Astrocyte (in vitro differentiated cells and primary cell): ENCODE results near the gene JAM3. TPM values are rescaled to one million over a fixed set of nuclear protein-coding genes. Genes with fewer than 3 reads are reported as not detected.

Experiments used
- DNase-seq: peaks from one replicate; pipeline ENCODE4 v3.0.0-alpha.2; 2010; ENCODE audit warnings: low read depth
- FAIRE-seq: peaks from 2 replicates; lab custom pipeline; 2011; peaks lifted over from hg19 to GRCh38; lab: Jason Lieb, UNC
- H2AFZ ChIP-seq: 2 replicates; pipeline ENCODE4 v1.6.0; 2012; ENCODE audit warnings: low read depth, low read length, inconsistent platforms
- H3K27ac ChIP-seq: 2 replicates; pipeline ENCODE4 v1.5.1; 2011; ENCODE audit warnings: low read depth, low read length, inconsistent platforms
- H3K27me3 ChIP-seq: 2 replicates; pipeline ENCODE4 v1.6.0; 2011; ENCODE audit warnings: low read length, inconsistent platforms; ENCODE audit not compliant: insufficient read depth
- H3K36me3 ChIP-seq: 2 replicates; pipeline ENCODE4 v1.5.1; 2011; ENCODE audit warnings: low read length, inconsistent platforms; ENCODE audit not compliant: insufficient read depth
- H3K4me1 ChIP-seq: 2 replicates; pipeline ENCODE4 v1.5.1; 2011; ENCODE audit warnings: low read length, inconsistent platforms; ENCODE audit not compliant: insufficient read depth
- H3K4me2 ChIP-seq: 2 replicates; pipeline ENCODE4 v1.6.0; 2012; ENCODE audit warnings: low read length, inconsistent platforms
- H3K4me3 ChIP-seq: 2 replicates; pipeline ENCODE4 v1.5.1; 2011; ENCODE audit warnings: low read depth, mild to moderate bottlenecking, low read length, inconsistent platforms; ENCODE audit not compliant: insufficient read depth
- H3K79me2 ChIP-seq: 2 replicates; pipeline ENCODE4 v1.6.0; 2012; ENCODE audit warnings: mild to moderate bottlenecking, low read length, inconsistent platforms; ENCODE audit not compliant: insufficient read depth
- H3K9ac ChIP-seq: 2 replicates; pipeline ENCODE4 v1.6.0; 2012; ENCODE audit warnings: mild to moderate bottlenecking, low read length, inconsistent platforms
- H3K9me3 ChIP-seq: 2 replicates; pipeline ENCODE4 v1.5.1; 2012; ENCODE audit warnings: low read depth, mild to moderate bottlenecking, low read length, inconsistent platforms; ENCODE audit not compliant: insufficient read depth
- H4K20me1 ChIP-seq: 2 replicates; pipeline ENCODE4 v1.6.0; 2012; ENCODE audit warnings: low read length, inconsistent platforms; ENCODE audit not compliant: insufficient read depth
- H3K27ac Mint-ChIP-seq: one replicate; pipeline ENCODE4 v1.8.0; 2021; ENCODE audit warnings: mild to moderate bottlenecking, mixed read lengths; ENCODE audit not compliant: unreplicated experiment
- H3K27me3 Mint-ChIP-seq: one replicate; pipeline ENCODE4 v1.8.0; 2021; ENCODE audit warnings: low read depth, mixed read lengths; ENCODE audit not compliant: unreplicated experiment
- H3K36me3 Mint-ChIP-seq: one replicate; pipeline ENCODE4 v1.8.0; 2021; ENCODE audit warnings: low read depth, mixed read lengths; ENCODE audit not compliant: unreplicated experiment
- H3K4me1 Mint-ChIP-seq: one replicate; pipeline ENCODE4 v1.8.0; 2021; ENCODE audit warnings: low read depth, mixed read lengths; ENCODE audit not compliant: unreplicated experiment
- H3K4me3 Mint-ChIP-seq: one replicate; pipeline ENCODE4 v1.8.0; 2021; ENCODE audit warnings: mild to moderate bottlenecking, moderate library complexity, mixed read lengths; ENCODE audit not compliant: unreplicated experiment
- H3K9me3 Mint-ChIP-seq: one replicate; pipeline ENCODE4 v1.8.0; 2021; ENCODE audit warnings: mild to moderate bottlenecking, mixed read lengths; ENCODE audit not compliant: unreplicated experiment
- EZH2 ChIP-seq: IDR thresholded peaks from 2 replicates; pipeline ENCODE4 v1.6.1; 2012; ENCODE audit warnings: mild to moderate bottlenecking, low read length, inconsistent platforms; ENCODE audit not compliant: insufficient read depth
- total RNA-seq: library from RNA; stranded (reverse); gene quantifications from 2 replicates; pipeline ENCODE4 v1.2.1, GENCODE V29; 2021
- TF ChIP-seq, protein P1 (sequence below): IDR thresholded peaks from 2 replicates; pipeline ENCODE4 v1.5.1; 2011; ENCODE audit warnings: low read depth, mild to moderate bottlenecking, inconsistent platforms, low read length, moderate library complexity; ENCODE audit not compliant: insufficient read depth

The JAM3 gene
- total RNA-seq, 1 donor from 2014 or later = 88.3 TPM

DNA sequence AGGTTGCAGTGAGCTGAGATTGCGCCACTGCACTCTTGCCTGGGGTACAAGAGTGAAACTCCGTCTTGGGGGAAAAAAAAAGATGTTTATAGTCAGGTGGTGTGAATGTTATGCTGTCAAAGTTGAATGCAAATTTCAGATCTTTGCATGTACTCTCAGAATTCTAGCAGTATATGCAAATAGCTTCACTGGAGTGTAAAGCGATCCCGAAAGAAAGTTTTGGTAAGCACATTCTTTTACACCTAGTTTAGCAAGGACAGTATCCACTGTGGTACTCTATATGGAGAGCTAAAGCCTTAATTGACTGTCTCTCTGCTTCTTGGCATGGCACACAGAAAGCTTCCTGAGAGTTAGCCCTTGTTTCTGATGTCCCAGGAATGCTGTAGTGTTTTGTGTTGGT is 4.0 kb downstream of the JAM3 start:
- no peak overlapping the region for H3K27ac ChIP-seq
- no peak overlapping the region for H3K4me2 ChIP-seq

DNA sequence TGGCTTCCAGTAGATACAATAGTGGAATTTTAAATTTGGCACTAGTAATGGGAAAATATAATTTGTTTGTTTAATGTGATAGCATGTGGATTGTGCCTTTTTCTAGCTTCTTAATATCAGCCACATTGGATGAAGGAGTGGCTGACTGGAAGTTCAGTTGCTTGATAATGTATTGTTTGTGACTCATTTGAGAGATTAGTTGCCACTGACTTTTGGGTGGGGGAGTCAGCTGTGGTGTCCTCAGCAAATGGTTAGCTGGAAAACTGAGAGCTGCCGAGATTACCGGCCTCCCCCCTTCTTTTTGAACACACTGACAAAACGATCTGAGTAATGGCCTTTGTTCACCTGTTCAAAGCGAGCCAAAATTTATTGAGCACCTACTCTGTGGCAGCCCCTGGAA is 5.5 kb downstream of the JAM3 start:
- Mint-ChIP-seq H3K27ac (peak overlapping the region; percentile 53), H3K4me1 (peaks cover 37% of the 10 kb centered on the region), H3K36me3 (no peaks in the 10 kb centered on the region), H3K9me3 (no peaks in the 10 kb centered on the region), H3K4me3 (no peak overlapping the region), H3K27me3 (no peaks in the 10 kb centered on the region)
- Histone ChIP-seq H3K27me3 (no peaks in the 10 kb centered on the region), H3K9me3 (no peaks in the 10 kb centered on the region), H4K20me1 (peaks cover 61% of the 10 kb centered on the region), H3K9ac (no peak overlapping the region), H3K27ac (no peak overlapping the region), H3K36me3 (no peaks in the 10 kb centered on the region), H2AFZ (no peak overlapping the region), H3K4me1 (peaks cover 14% of the 10 kb centered on the region), H3K4me2 (peak overlapping the region; percentile 48), H3K79me2 (peaks cover 96% of the 10 kb centered on the region), H3K4me3 (no peak overlapping the region)
- TF ChIP-seq, protein P1, sequence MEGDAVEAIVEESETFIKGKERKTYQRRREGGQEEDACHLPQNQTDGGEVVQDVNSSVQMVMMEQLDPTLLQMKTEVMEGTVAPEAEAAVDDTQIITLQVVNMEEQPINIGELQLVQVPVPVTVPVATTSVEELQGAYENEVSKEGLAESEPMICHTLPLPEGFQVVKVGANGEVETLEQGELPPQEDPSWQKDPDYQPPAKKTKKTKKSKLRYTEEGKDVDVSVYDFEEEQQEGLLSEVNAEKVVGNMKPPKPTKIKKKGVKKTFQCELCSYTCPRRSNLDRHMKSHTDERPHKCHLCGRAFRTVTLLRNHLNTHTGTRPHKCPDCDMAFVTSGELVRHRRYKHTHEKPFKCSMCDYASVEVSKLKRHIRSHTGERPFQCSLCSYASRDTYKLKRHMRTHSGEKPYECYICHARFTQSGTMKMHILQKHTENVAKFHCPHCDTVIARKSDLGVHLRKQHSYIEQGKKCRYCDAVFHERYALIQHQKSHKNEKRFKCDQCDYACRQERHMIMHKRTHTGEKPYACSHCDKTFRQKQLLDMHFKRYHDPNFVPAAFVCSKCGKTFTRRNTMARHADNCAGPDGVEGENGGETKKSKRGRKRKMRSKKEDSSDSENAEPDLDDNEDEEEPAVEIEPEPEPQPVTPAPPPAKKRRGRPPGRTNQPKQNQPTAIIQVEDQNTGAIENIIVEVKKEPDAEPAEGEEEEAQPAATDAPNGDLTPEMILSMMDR = no peak
- no peak for TF ChIP-seq EZH2
- peak; percentile 47 for FAIRE-seq
- DNase-seq = peak; percentile 52

More for the DNA sequence above, 4.0 kb downstream of the JAM3 start:
- DNase-seq (no peak), FAIRE-seq (peak; percentile 52)
- H3K27ac Mint-ChIP-seq = no peak overlapping the region
- H3K9me3 Mint-ChIP-seq = no peaks in the 10 kb centered on the region
- Histone ChIP-seq H3K9ac (no peak overlapping the region), H3K36me3 (no peaks in the 10 kb centered on the region), H3K4me1 (peaks cover 14% of the 10 kb centered on the region), H3K79me2 (peaks cover 81% of the 10 kb centered on the region), H2AFZ (no peak overlapping the region), H3K27me3 (no peaks in the 10 kb centered on the region), H3K4me3 (no peak overlapping the region), H3K9me3 (no peaks in the 10 kb centered on the region), H4K20me1 (peaks cover 51% of the 10 kb centered on the region)
- TF ChIP-seq EZH2 = no peak
- no peak overlapping the region for H3K4me3 Mint-ChIP-seq
- no peaks in the 10 kb centered on the region for H3K36me3 Mint-ChIP-seq
- H3K27me3 Mint-ChIP-seq = no peaks in the 10 kb centered on the region
- H3K4me1 Mint-ChIP-seq = peaks cover 34% of the 10 kb centered on the region

DNA sequence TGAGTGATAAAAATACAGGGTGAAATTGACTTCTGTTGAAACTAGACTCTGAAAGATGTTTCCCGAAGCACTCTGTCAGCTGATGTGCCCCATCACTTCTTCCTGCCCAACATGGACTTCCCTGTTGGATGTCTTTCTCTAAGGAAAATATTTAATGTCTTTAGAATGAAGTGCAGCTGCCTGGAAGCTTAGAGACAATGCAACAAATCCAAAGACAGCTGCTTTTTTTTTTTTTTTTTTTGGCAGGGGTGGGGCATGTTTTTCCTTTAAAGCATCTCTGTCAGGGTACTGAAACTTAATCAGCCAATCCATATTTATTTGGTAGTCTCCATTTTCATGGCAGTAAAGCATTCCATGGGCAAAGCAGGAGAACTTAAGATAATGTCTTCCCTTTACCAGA is 5.9 kb downstream of the JAM3 start:
- H3K27ac Mint-ChIP-seq = peak overlapping the region; percentile 53
- no peak overlapping the region for H3K27ac ChIP-seq

More for the DNA sequence above, 5.9 kb downstream of the JAM3 start:
- Histone ChIP-seq H4K20me1 (peaks cover 61% of the 10 kb centered on the region), H3K9ac (no peak overlapping the region), H3K27me3 (no peaks in the 10 kb centered on the region), H3K36me3 (no peaks in the 10 kb centered on the region), H3K9me3 (no peaks in the 10 kb centered on the region), H2AFZ (no peak overlapping the region), H3K79me2 (peaks cover 95% of the 10 kb centered on the region), H3K4me1 (peaks cover 11% of the 10 kb centered on the region), H3K4me3 (no peak overlapping the region), H3K4me2 (peak overlapping the region; percentile 48)
- DNase-seq (no peak), FAIRE-seq (no peak)
- H3K4me3 Mint-ChIP-seq = no peak overlapping the region
- TF ChIP-seq EZH2 = no peak
- TF ChIP-seq, protein P1 = no peak
- no peaks in the 10 kb centered on the region for H3K9me3 Mint-ChIP-seq
- H3K27me3 Mint-ChIP-seq = no peaks in the 10 kb centered on the region
- H3K36me3 Mint-ChIP-seq = no peaks in the 10 kb centered on the region
- peaks cover 39% of the 10 kb centered on the region for H3K4me1 Mint-ChIP-seq
